SK-N-SH (cell line): ENCODE data around the gene WWP2. TPM values are rescaled to one million over a fixed set of nuclear protein-coding genes. Genes with fewer than 3 reads are reported as not detected.

Experiments used
- CTCF ChIA-PET: fragments of 300-600, 350-600 bp; formaldehyde crosslinking; extraction: SDS; loops from one replicate; lab custom pipeline; 2021; lab: Yijun Ruan, JAX
- POLR2A ChIA-PET: fragments of 350-600 bp; sonication (Branson Sonifier 250); formaldehyde crosslinking; extraction: SDS; loops from one replicate; lab custom pipeline; 2020; ENCODE audit warnings: antibody characterized with exemption, inconsistent platforms; lab: Yijun Ruan, JAX
- DNase-seq: peaks from one replicate; pipeline ENCODE4 v3.0.0; 2012
- H2AFZ ChIP-seq: fragments of 200-600 bp; sonication (generic); 2 replicates; pipeline ENCODE4 v1.8.1; 2016; ENCODE audit warnings: antibody characterized with exemption, mild to moderate bottlenecking, low read depth
- H3F3A ChIP-seq: fragments of 200-600 bp; sonication (generic); replicated peaks from 2 replicates; pipeline ENCODE3; 2016; ENCODE audit warnings: antibody characterized with exemption, mild to moderate bottlenecking; ENCODE audit not compliant: insufficient read depth
- H3K27ac ChIP-seq, 2 experiments: fragments of 200-500 bp in 1 of 2; fragments of 200-600 bp in 1 of 2; sonication (Bioruptor generic) in 1 of 2; sonication (generic), shearing (Covaris generic) in 1 of 2; 2 replicates each; pipeline versions ENCODE4 v1.5.1 to v1.6.1; 2014 to 2016; ENCODE audit warnings: low read depth in 2 of 2, inconsistent platforms in 1 of 2, low read length in 1 of 2, mild to moderate bottlenecking in 1 of 2, mixed read lengths in 1 of 2
- H3K27me3 ChIP-seq: fragments of 200-600 bp; sonication (generic), shearing (Covaris generic); 2 replicates; pipeline ENCODE4 v1.6.1; 2016; ENCODE audit warnings: mixed run types; ENCODE audit not compliant: insufficient read depth
- H3K36me3 ChIP-seq, 2 experiments: fragments of 200-500 bp in 1 of 2; fragments of 200-600 bp in 1 of 2; sonication (Bioruptor generic) in 1 of 2; sonication (generic) in 1 of 2; replicated peaks in 1 of 2; 2 replicates each; pipeline versions ENCODE3 to v1.5.1; 2014 to 2016; ENCODE audit warnings: low read length in 1 of 2, mild to moderate bottlenecking in 1 of 2; ENCODE audit not compliant: insufficient read depth in 2 of 2, control insufficient read depth in 1 of 2
- H3K4me1 ChIP-seq, 2 experiments: fragments of 200-500 bp in 1 of 2; fragments of 200-600 bp in 1 of 2; sonication (Bioruptor generic) in 1 of 2; sonication (generic), shearing (Covaris generic) in 1 of 2; 2 replicates each; pipeline versions ENCODE4 v1.5.1 to v1.6.1; 2014 to 2016; ENCODE audit warnings: low read depth in 1 of 2, low read length in 1 of 2, mixed run types in 1 of 2; ENCODE audit not compliant: insufficient read depth in 2 of 2, control insufficient read depth in 1 of 2
- H3K4me2 ChIP-seq: fragments of 200-600 bp; sonication (generic), shearing (Covaris generic); 2 replicates; pipeline ENCODE4 v1.6.1; 2017; ENCODE audit warnings: mixed run types
- H3K4me3 ChIP-seq, 2 experiments: fragments of 200-500 bp in 1 of 2; fragments of 200-600 bp in 1 of 2; sonication (Bioruptor generic) in 1 of 2; sonication (generic), shearing (Covaris generic) in 1 of 2; 2 replicates each; pipeline versions ENCODE4 v1.5.1 to v1.8.1; 2014 to 2016; ENCODE audit warnings: low read depth in 2 of 2, inconsistent platforms in 1 of 2, low read length in 1 of 2, mild to moderate bottlenecking in 1 of 2, mixed read lengths in 1 of 2, moderate library complexity in 1 of 2
- H3K79me2 ChIP-seq: fragments of 200-600 bp; sonication (generic); 2 replicates; pipeline ENCODE4 v1.8.1; 2017; ENCODE audit warnings: mild to moderate bottlenecking; ENCODE audit not compliant: insufficient read depth
- H3K9ac ChIP-seq: fragments of 200-600 bp; sonication (generic); 2 replicates; pipeline ENCODE4 v1.6.1; 2017; ENCODE audit warnings: mixed run types
- H3K9me2 ChIP-seq: fragments of 200-600 bp; sonication (generic); 2 replicates; pipeline ENCODE4 v1.6.1; 2017; ENCODE audit warnings: mixed run types
- H3K9me3 ChIP-seq: fragments of 200-600 bp; sonication (generic); 2 replicates; pipeline ENCODE4 v1.6.1; 2017; ENCODE audit warnings: mixed run types, mild to moderate bottlenecking, moderate library complexity
- H4K20me1 ChIP-seq: fragments of 200-600 bp; sonication (generic); 2 replicates; pipeline ENCODE4 v1.6.1; 2017; ENCODE audit warnings: mild to moderate bottlenecking, mixed run types; ENCODE audit not compliant: insufficient read depth
- FOXJ3 ChIP-seq: sonication (generic); formaldehyde crosslinking; IDR thresholded peaks from 2 replicates; pipeline ENCODE4 v1.5.1; 2020; ENCODE audit warnings: mild to moderate bottlenecking, missing genetic modification reagents
- IRF3 ChIP-seq: fragments of 150-350 bp; IDR thresholded peaks from 2 replicates; pipeline ENCODE4 v1.6.1; 2016; ENCODE audit warnings: mild to moderate bottlenecking, low read depth, low read length
- JUND ChIP-seq: IDR thresholded peaks from 2 replicates; pipeline ENCODE4 v1.4.0; 2012
- NRF1 ChIP-seq: IDR thresholded peaks from 2 replicates; pipeline ENCODE4 v1.6.1; 2012; ENCODE audit warnings: low read depth, mild to moderate bottlenecking, low read length
- RFX5 ChIP-seq: IDR thresholded peaks from 2 replicates; pipeline ENCODE4 v1.6.1; 2012; ENCODE audit warnings: mild to moderate bottlenecking, improper control_type of control experiment, low read length
- TCF12 ChIP-seq: IDR thresholded peaks from 2 replicates; pipeline ENCODE4 v1.4.0; 2012
- USF1 ChIP-seq: IDR thresholded peaks from 2 replicates; pipeline ENCODE4 v1.4.0; 2012; ENCODE audit warnings: low read depth, borderline replicate concordance
- WGBS: methylation state at CpG from one replicate; pipeline ENCODE4 v1.1.6; 2017; ENCODE audit warnings: low lambda C conversion rate; 5-methylcytosine and 5-hydroxymethylcytosine counted together
- polyA plus RNA-seq, 3 experiments: library from polyadenylated mRNA; depleted of rRNA; stranded (reverse); fragments of >200 nt; gene quantifications; 2 replicates each; pipeline ENCODE4 v1.2.3, GENCODE V29; 2012
- TF ChIP-seq, protein P1 (sequence below): IDR thresholded peaks from 2 replicates; pipeline ENCODE4 v1.6.1; 2012; ENCODE audit warnings: mild to moderate bottlenecking, low read depth, low read length, moderate library complexity
- TF ChIP-seq, protein P2 (sequence below): fragments of 150-350 bp; IDR thresholded peaks from 2 replicates; pipeline ENCODE4 v1.6.1; 2017; ENCODE audit warnings: antibody characterized with exemption, low read length, low read depth, borderline replicate concordance
- TF ChIP-seq, protein P3 (sequence below): IDR thresholded peaks from 2 replicates; pipeline ENCODE4; 2012
- TF ChIP-seq, protein P4 (sequence below): IDR thresholded peaks from 2 replicates; pipeline ENCODE4 v1.4.0; 2012; ENCODE audit warnings: low read depth, borderline replicate concordance

WWP2 gene
- polyA plus RNA-seq, 1 of the 3 experiments (the other 2 are of a cell fraction): 13.3 TPM

GRCh38 chr16:69928856-69929400 is 166.8 kb downstream of the WWP2 start (continued):
- TF ChIP-seq, protein P1, sequence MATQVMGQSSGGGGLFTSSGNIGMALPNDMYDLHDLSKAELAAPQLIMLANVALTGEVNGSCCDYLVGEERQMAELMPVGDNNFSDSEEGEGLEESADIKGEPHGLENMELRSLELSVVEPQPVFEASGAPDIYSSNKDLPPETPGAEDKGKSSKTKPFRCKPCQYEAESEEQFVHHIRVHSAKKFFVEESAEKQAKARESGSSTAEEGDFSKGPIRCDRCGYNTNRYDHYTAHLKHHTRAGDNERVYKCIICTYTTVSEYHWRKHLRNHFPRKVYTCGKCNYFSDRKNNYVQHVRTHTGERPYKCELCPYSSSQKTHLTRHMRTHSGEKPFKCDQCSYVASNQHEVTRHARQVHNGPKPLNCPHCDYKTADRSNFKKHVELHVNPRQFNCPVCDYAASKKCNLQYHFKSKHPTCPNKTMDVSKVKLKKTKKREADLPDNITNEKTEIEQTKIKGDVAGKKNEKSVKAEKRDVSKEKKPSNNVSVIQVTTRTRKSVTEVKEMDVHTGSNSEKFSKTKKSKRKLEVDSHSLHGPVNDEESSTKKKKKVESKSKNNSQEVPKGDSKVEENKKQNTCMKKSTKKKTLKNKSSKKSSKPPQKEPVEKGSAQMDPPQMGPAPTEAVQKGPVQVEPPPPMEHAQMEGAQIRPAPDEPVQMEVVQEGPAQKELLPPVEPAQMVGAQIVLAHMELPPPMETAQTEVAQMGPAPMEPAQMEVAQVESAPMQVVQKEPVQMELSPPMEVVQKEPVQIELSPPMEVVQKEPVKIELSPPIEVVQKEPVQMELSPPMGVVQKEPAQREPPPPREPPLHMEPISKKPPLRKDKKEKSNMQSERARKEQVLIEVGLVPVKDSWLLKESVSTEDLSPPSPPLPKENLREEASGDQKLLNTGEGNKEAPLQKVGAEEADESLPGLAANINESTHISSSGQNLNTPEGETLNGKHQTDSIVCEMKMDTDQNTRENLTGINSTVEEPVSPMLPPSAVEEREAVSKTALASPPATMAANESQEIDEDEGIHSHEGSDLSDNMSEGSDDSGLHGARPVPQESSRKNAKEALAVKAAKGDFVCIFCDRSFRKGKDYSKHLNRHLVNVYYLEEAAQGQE: no peak
- TF ChIP-seq, protein P2, sequence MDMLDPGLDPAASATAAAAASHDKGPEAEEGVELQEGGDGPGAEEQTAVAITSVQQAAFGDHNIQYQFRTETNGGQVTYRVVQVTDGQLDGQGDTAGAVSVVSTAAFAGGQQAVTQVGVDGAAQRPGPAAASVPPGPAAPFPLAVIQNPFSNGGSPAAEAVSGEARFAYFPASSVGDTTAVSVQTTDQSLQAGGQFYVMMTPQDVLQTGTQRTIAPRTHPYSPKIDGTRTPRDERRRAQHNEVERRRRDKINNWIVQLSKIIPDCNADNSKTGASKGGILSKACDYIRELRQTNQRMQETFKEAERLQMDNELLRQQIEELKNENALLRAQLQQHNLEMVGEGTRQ: no peak
- no peak for TF ChIP-seq NRF1

DNA sequence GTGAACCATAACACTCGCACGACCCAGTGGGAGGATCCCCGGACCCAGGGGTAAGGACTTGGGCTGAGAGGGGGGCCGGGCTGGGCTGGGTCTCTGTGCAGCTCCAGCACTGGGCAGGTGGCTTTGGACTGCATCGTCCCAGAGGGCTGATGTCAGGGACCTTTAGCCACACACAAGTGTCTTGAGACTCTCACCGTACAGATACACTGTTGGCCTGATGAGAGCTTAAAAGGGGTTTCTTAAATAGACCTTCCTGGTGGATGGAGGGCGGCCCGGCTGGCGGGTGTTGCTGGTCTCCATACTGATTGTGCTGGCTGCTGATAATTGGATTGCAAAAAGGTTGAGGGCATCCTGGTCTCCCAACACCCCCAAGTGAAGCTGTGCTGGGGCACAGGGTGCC is 167.3 kb downstream of the WWP2 start:
- no peaks in the 10 kb centered on the region for H3F3A ChIP-seq
- 93% methylated on average over 4 of the region's 9 CpGs for WGBS
- H3K4me2 ChIP-seq: no peak overlapping the region
- H2AFZ ChIP-seq: no peak overlapping the region
- no peak for DNase-seq
- no peaks in the 10 kb centered on the region for H3K9me2 ChIP-seq
- H3K27me3 ChIP-seq: no peaks in the 10 kb centered on the region
- TF ChIP-seq, protein P3, sequence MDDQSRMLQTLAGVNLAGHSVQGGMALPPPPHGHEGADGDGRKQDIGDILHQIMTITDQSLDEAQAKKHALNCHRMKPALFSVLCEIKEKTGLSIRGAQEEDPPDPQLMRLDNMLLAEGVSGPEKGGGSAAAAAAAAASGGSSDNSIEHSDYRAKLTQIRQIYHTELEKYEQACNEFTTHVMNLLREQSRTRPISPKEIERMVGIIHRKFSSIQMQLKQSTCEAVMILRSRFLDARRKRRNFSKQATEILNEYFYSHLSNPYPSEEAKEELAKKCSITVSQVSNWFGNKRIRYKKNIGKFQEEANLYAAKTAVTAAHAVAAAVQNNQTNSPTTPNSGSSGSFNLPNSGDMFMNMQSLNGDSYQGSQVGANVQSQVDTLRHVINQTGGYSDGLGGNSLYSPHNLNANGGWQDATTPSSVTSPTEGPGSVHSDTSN: no peak
- TF ChIP-seq, protein P4, sequence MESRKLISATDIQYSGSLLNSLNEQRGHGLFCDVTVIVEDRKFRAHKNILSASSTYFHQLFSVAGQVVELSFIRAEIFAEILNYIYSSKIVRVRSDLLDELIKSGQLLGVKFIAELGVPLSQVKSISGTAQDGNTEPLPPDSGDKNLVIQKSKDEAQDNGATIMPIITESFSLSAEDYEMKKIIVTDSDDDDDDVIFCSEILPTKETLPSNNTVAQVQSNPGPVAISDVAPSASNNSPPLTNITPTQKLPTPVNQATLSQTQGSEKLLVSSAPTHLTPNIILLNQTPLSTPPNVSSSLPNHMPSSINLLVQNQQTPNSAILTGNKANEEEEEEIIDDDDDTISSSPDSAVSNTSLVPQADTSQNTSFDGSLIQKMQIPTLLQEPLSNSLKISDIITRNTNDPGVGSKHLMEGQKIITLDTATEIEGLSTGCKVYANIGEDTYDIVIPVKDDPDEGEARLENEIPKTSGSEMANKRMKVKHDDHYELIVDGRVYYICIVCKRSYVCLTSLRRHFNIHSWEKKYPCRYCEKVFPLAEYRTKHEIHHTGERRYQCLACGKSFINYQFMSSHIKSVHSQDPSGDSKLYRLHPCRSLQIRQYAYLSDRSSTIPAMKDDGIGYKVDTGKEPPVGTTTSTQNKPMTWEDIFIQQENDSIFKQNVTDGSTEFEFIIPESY: no peak
- TF ChIP-seq IRF3 (no peak), TCF12 (no peak), FOXJ3 (no peak), RFX5 (no peak), JUND (no peak), USF1 (no peak)
- TF ChIP-seq, protein P2: no peak
- TF ChIP-seq, all 33 proteins: peak for 0
- Histone ChIP-seq H3K36me3 (peaks cover 0 to 14% of the 10 kb centered on the region in 2 experiments), H3K9me3 (no peaks in the 10 kb centered on the region), H3K9ac (no peak overlapping the region), H3K4me3 (no peak overlapping the region), H3K79me2 (no peaks in the 10 kb centered on the region), H3K4me1 (no peaks in the 10 kb centered on the region; a peak in 1 of 4 replicates), H3K27ac (no peak overlapping the region), H4K20me1 (no peaks in the 10 kb centered on the region)
- POLR2A ChIA-PET: no interaction called here
- CTCF ChIA-PET: interaction anchor here (0.6 to 4.4 kb wide), 23 partner anchors 9 to 196 kb away, joined by 3 to 117 read pairs (median 4); no protein-coding TSS in a partner anchor
